ENCODE data around the gene IL1R1. TPM values are rescaled to one million over a fixed set of nuclear protein-coding genes. Genes with fewer than 3 reads are reported as not detected.

IL1R1 gene
- total RNA-seq, 1 experiment from 2014 or later = 12.7 TPM

- H3K27ac ChIP-seq = no peak overlapping the region
- peaks cover 22% of the 10 kb centered on the region; the same call in 1 of the 2 replicates for H3K9me3 ChIP-seq (replicated peaks)
- H3K4me3 ChIP-seq = no peak overlapping the region
- H3K36me3 ChIP-seq = peaks cover 12% of the 10 kb centered on the region; the same call in 1 of the 2 replicates
- H3K4me1 ChIP-seq (replicated peaks) = peaks cover 21% of the 10 kb centered on the region
- DNase-seq (ENCODE audit: low read depth in 1 of 2, low spot score in 2 of 2) = no peak
- no peaks in the 10 kb centered on the region for H3K27me3 ChIP-seq (replicated peaks)
Observed at GRCh38 chr2:102139851-102140250, 2.7 kb upstream of the IL1R1 start.

DNA sequence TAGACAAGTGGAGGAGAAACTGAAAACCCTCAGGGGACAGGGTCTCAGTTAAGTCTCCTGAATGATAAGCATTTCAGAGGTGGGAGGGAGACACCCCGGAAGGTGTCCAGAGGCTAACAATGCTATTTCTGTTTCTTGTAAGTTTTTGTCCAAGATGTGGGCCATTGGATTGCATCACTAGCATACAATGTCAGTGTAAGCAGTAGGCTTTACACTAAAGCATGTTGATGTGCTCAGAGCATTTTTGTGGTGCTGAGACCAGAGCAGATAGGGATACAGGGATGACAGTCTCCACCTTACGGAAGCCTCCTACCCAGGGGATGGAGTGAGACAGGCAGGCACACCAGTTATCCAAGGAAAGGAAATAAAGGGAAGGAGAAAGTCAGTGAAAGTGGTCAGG, 2.2 kb upstream of the IL1R1 start:
- Histone ChIP-seq H3K27me3 (replicated peaks) (no peaks in the 10 kb centered on the region), H3K27ac (no peak overlapping the region), H3K9me3 (replicated peaks) (peaks cover 26% of the 10 kb centered on the region; the same call in 1 of the 2 replicates), H3K4me3 (no peak overlapping the region), H3K36me3 (peaks cover 16% of the 10 kb centered on the region; the same call in 1 of the 2 replicates), H3K4me1 (replicated peaks) (peaks cover 21% of the 10 kb centered on the region)
- DNase-seq (ENCODE audit: low read depth in 1 of 2, low spot score in 2 of 2) = no peak

DNA sequence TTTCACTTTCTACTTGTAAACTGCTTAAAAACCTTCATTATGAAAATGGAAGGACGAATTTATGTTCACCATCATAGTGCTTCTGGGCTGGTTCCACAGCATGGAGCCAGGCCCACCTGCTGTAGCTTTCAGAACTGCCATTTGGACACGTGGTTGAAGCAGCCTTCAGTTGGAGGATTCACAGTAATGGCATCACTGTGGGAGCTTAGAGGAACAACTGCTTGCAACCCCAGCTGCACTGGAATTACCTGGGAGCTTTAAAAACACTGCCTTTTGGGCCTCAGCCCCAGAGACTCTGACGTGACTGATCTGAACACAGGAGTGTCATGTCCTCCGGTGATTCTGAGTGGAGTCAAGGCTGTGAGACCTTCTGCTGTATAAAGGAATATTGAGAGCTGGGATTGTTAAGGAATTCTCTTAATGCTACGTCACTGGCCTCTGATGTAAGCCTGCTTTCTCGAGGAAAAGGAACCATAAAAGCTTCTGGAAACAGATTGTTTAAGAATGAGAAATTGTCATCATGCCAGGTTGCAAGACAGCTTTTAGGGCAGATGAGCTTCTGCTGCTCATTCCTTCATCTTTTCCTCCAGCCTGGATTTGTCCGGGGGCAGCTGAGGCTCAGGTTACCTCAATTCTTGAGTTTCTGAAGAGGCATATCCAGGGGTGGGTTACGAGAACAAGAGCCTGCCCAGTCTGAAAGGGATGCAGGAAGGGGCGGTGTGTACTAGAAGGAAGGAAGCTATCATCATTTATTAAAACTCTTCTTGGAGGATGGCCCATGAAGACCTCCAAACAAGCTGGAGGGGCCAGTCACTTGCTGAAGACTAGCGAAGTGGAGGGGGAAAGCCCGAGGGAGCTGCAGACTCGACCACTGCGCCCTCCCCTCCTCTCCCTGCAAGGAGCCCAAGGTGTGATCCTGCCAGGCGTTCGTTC, 1.3 kb upstream of the IL1R1 start:
- no peak overlapping the region for H3K4me3 ChIP-seq
- no peaks in the 10 kb centered on the region for H3K27me3 ChIP-seq (replicated peaks)
- H3K4me1 ChIP-seq (replicated peaks) = peaks cover 21% of the 10 kb centered on the region
- peaks cover 27% of the 10 kb centered on the region; the same call in 1 of the 2 replicates for H3K9me3 ChIP-seq (replicated peaks)
- H3K36me3 ChIP-seq = peaks cover 18% of the 10 kb centered on the region; the same call in 1 of the 2 replicates
- DNase-seq (ENCODE audit: low read depth in 1 of 2, low spot score in 2 of 2) = no peak
- no peak overlapping the region for H3K27ac ChIP-seq

GRCh38 chr2:102142829-102143449, 393 bp downstream of the IL1R1 start:
- Histone ChIP-seq H3K36me3 (peaks cover 18% of the 10 kb centered on the region; the same call in 1 of the 2 replicates), H3K4me1 (replicated peaks) (peaks cover 21% of the 10 kb centered on the region), H3K27me3 (replicated peaks) (no peaks in the 10 kb centered on the region), H3K27ac (peak overlapping the region; percentile 76), H3K9me3 (replicated peaks) (peaks cover 29% of the 10 kb centered on the region; the same call in 1 of the 2 replicates), H3K4me3 (peak overlapping the region; percentile 70)
- DNase-seq (ENCODE audit: low read depth in 1 of 2, low spot score in 2 of 2) = peak in 1 of 2 experiments; percentile 49

DNA sequence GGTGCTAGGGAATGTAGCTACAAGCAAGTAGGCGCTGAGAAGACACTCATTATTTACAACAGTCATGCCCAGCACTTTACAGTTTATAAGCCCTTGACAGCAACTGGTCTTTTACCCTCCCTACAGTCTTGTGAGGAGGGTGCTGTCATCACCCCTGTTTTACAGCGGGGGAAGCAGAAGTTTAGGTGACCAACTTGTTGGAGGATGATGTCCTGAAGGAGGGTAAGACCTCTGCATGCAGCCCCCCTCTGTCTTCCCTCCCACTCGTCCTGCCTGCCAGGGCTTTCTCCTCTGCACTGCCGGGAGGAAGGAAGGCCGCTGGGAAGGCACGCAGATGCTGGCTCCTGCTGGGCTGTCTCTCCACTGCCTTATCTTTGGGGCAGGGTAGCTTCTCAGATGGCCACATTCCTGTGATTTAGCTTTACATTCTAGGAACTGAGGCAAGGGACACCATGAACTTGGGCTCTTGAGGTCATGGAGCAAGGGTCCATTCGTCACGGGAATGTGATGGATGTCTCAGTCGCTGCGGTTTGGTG, 972 bp downstream of the IL1R1 start:
- Histone ChIP-seq H3K9me3 (replicated peaks) (peaks cover 29% of the 10 kb centered on the region), H3K36me3 (peaks cover 18% of the 10 kb centered on the region; the same call in 1 of the 2 replicates), H3K27me3 (replicated peaks) (no peaks in the 10 kb centered on the region), H3K4me3 (peak overlapping the region; percentile 70; the same call in 1 of the 2 replicates), H3K27ac (no peak overlapping the region), H3K4me1 (replicated peaks) (peaks cover 21% of the 10 kb centered on the region)
- no peak for DNase-seq (ENCODE audit: low read depth in 1 of 2, low spot score in 2 of 2)

- peaks cover 29% of the 10 kb centered on the region for H3K9me3 ChIP-seq (replicated peaks)
- H3K4me3 ChIP-seq = no peak overlapping the region
- H3K27ac ChIP-seq = no peak overlapping the region
- no peak for DNase-seq (ENCODE audit: low read depth in 1 of 2, low spot score in 2 of 2)
- peaks cover 18% of the 10 kb centered on the region; the same call in 1 of the 2 replicates for H3K36me3 ChIP-seq
- no peaks in the 10 kb centered on the region for H3K27me3 ChIP-seq (replicated peaks)
- peaks cover 21% of the 10 kb centered on the region for H3K4me1 ChIP-seq (replicated peaks)
Observed at GRCh38 chr2:102144128-102144527, 1.6 kb downstream of the IL1R1 start.

GRCh38 chr2:102145107-102145506, 2.6 kb downstream of the IL1R1 start:
- H3K27ac ChIP-seq = no peak overlapping the region
- no peaks in the 10 kb centered on the region for H3K27me3 ChIP-seq (replicated peaks)
- peaks cover 29% of the 10 kb centered on the region for H3K4me1 ChIP-seq (replicated peaks)
- DNase-seq (ENCODE audit: low read depth in 1 of 2, low spot score in 2 of 2) = no peak
- H3K4me3 ChIP-seq = no peak overlapping the region
- peaks cover 18% of the 10 kb centered on the region; the same call in 1 of the 2 replicates for H3K36me3 ChIP-seq
- peaks cover 29% of the 10 kb centered on the region for H3K9me3 ChIP-seq (replicated peaks)

- Histone ChIP-seq H3K9me3 (replicated peaks) (peaks cover 29% of the 10 kb centered on the region), H3K36me3 (peaks cover 18% of the 10 kb centered on the region; the same call in 1 of the 2 replicates), H3K4me3 (no peak overlapping the region), H3K4me1 (replicated peaks) (peaks cover 33% of the 10 kb centered on the region), H3K27ac (no peak overlapping the region), H3K27me3 (replicated peaks) (no peaks in the 10 kb centered on the region)
- no peak for DNase-seq (ENCODE audit: low read depth in 1 of 2, low spot score in 2 of 2)
Observed at GRCh38 chr2:102145934-102146333, 3.4 kb downstream of the IL1R1 start.

DNA sequence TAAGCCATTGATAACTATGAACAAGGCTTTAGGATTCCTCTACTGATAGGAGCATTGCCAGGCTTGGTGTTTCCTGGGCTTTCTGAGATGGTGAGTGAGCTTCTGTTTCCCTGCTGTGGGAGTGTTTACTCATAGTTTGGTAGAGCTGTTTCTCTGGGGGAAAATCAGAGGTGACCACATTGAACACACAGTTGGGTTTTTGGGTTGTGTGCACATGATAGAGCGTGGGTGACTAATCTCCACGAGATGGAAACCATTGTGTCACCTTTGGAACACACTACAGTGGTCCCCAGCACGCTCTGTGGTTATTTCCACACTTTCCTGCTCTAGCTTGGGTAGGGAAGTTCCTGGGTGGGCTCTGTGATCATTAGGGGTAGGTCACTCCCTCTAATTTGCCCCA, 5.4 kb downstream of the IL1R1 start:
- Histone ChIP-seq H3K4me3 (no peak overlapping the region), H3K9me3 (replicated peaks) (peaks cover 28% of the 10 kb centered on the region), H3K27me3 (replicated peaks) (no peaks in the 10 kb centered on the region), H3K27ac (no peak overlapping the region), H3K4me1 (replicated peaks) (peaks cover 16% of the 10 kb centered on the region), H3K36me3 (peaks cover 15% of the 10 kb centered on the region; the same call in 1 of the 2 replicates)
- no peak for DNase-seq (ENCODE audit: low read depth in 1 of 2, low spot score in 2 of 2)

GRCh38 chr2:102149243-102149642, 6.7 kb downstream of the IL1R1 start:
- Histone ChIP-seq H3K4me3 (no peak overlapping the region), H3K36me3 (peaks cover 9% of the 10 kb centered on the region; the same call in 1 of the 2 replicates), H3K9me3 (replicated peaks) (peaks cover 16% of the 10 kb centered on the region), H3K27ac (no peak overlapping the region), H3K27me3 (replicated peaks) (no peaks in the 10 kb centered on the region), H3K4me1 (replicated peaks) (peaks cover 12% of the 10 kb centered on the region)
- DNase-seq (ENCODE audit: low read depth in 1 of 2, low spot score in 2 of 2) = no peak

DNA sequence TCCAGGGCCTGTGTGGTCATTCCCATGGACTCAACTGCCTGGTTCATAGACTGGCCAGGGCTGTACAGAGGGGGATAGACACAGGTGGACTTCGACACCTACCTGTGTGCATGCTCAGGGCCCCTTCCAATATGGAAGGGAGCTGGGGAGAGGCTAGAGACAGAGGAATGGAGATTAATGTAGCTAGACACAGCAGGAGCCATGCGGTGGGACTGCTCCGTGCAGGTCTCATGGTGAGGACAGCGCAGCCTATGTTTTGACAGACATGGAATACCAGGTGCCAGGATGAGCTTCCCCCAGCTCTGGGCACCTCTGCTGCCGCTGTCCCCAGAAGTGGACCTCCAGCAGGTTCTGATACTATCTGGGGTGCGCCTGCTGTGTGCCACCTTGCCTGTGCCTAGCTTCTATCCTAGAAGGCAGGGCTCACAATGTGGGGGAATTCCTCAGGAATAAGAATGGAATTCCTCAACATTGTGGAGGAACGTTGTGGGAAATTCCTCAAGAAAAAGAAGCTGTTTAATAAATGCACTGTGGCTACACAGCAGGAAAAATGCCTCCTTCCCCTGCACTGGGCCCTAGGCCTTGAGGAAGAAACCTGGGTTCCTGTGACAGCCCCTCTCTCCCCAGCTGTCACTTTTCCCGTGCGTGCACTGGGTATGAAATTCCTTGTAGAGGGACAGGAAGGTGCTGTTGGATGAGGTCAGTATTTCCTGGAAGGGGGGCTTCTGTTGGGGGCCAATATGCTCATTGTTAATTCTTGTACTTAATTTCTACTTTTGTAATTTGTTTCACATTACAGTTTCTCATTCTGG, 7.3 kb downstream of the IL1R1 start:
- peaks cover 10% of the 10 kb centered on the region for H3K9me3 ChIP-seq (replicated peaks)
- no peak overlapping the region for H3K27ac ChIP-seq
- peaks cover 13% of the 10 kb centered on the region; the same call in 1 of the 2 replicates for H3K36me3 ChIP-seq
- H3K27me3 ChIP-seq (replicated peaks) = no peaks in the 10 kb centered on the region
- peaks cover 12% of the 10 kb centered on the region for H3K4me1 ChIP-seq (replicated peaks)
- peak in 1 of 2 experiments; percentile 37 for DNase-seq (ENCODE audit: low read depth in 1 of 2, low spot score in 2 of 2)
- no peak overlapping the region for H3K4me3 ChIP-seq

DNA sequence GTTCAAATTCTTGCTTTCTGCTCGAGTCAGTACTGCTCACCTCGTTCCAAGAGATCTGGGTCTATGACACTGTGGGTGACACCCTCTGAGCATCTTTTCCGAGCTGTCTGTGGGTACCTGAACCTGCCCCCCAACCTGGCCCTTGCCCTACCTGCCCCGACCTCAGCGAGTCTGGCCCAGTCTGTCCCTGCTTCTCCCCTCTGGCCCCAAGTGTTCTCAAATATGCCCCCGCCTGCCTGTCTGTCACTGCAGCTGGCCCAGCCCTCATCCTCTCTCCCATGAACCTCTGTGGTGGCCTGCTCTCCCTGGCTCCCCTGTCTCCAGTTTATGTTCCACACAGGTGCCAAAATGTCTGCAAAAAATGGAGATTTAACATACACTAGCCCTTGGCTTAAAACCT, 11.8 kb downstream of the IL1R1 start:
- no peaks in the 10 kb centered on the region for H3K27me3 ChIP-seq (replicated peaks)
- no peak overlapping the region for H3K4me3 ChIP-seq
- H3K9me3 ChIP-seq (replicated peaks) = no peaks in the 10 kb centered on the region
- no peak for DNase-seq (ENCODE audit: low read depth in 1 of 2, low spot score in 2 of 2)
- peaks cover 11% of the 10 kb centered on the region for H3K4me1 ChIP-seq (replicated peaks)
- H3K36me3 ChIP-seq = peaks cover 16% of the 10 kb centered on the region; the same call in 1 of the 2 replicates
- no peak overlapping the region for H3K27ac ChIP-seq

Measured in SJSA1 (cell line).